Endometrial microvascular endothelial cells (primary cell): Measurements from ENCODE around the gene OR2M2. TPM values are rescaled to one million over a fixed set of nuclear protein-coding genes. Genes with fewer than 3 reads are reported as not detected.

Source experiments
- total RNA-seq: library from RNA; depleted of rRNA; stranded (reverse); fragments of >200 nt; gene quantifications from one replicate; pipeline ENCODE4 v1.2.3, GENCODE V29; 2015; ENCODE audit errors: inconsistent ontology term

The OR2M2 gene
- total RNA-seq, 1 donor from 2014 or later = not detected

Other genes with a start within 250 kb of the OR2M2 start
- not detected for gene OR2AJ1, start 249.9 kb upstream of the OR2M2 start, total RNA-seq
- gene OR2L8, start 226.0 kb upstream of the OR2M2 start, total RNA-seq = not detected
- not detected for gene OR2AK2, start 209.6 kb upstream of the OR2M2 start, total RNA-seq
- gene OR2L5, start 161.2 kb upstream of the OR2M2 start, total RNA-seq = not detected
- not detected for gene OR2L2, start 144.8 kb upstream of the OR2M2 start, total RNA-seq
- gene OR2L3, start 128.0 kb upstream of the OR2M2 start, total RNA-seq = not detected
- not detected for gene OR2L13, start 79.6 kb upstream of the OR2M2 start, total RNA-seq
- not detected for gene OR2M5, start 29.7 kb upstream of the OR2M2 start, total RNA-seq
- gene OR2M3, start 22.4 kb downstream of the OR2M2 start, total RNA-seq = not detected
- not detected for gene OR2M4, start 56.6 kb downstream of the OR2M2 start, total RNA-seq
- not detected for gene OR2T33, start 103.2 kb downstream of the OR2M2 start, total RNA-seq
- not detected for gene OR2T12, start 128.6 kb downstream of the OR2M2 start, total RNA-seq
- gene OR2M7, start 149.7 kb downstream of the OR2M2 start, total RNA-seq = not detected
- gene OR14C36, start 174.0 kb downstream of the OR2M2 start, total RNA-seq = not detected
- not detected for gene OR2T4, start 186.8 kb downstream of the OR2M2 start, total RNA-seq
- not detected for gene OR2T6, start 200.9 kb downstream of the OR2M2 start, total RNA-seq
- gene OR2T1, start 228.2 kb downstream of the OR2M2 start, total RNA-seq = not detected